ENCODE results near the gene PITPNM3.
"Not testable (repeated sequence)": the region's sequence is repeated elsewhere in the genome, so short reads cannot be mapped to it uniquely, and the experiment has no call there.

PITPNM3 gene

DNA sequence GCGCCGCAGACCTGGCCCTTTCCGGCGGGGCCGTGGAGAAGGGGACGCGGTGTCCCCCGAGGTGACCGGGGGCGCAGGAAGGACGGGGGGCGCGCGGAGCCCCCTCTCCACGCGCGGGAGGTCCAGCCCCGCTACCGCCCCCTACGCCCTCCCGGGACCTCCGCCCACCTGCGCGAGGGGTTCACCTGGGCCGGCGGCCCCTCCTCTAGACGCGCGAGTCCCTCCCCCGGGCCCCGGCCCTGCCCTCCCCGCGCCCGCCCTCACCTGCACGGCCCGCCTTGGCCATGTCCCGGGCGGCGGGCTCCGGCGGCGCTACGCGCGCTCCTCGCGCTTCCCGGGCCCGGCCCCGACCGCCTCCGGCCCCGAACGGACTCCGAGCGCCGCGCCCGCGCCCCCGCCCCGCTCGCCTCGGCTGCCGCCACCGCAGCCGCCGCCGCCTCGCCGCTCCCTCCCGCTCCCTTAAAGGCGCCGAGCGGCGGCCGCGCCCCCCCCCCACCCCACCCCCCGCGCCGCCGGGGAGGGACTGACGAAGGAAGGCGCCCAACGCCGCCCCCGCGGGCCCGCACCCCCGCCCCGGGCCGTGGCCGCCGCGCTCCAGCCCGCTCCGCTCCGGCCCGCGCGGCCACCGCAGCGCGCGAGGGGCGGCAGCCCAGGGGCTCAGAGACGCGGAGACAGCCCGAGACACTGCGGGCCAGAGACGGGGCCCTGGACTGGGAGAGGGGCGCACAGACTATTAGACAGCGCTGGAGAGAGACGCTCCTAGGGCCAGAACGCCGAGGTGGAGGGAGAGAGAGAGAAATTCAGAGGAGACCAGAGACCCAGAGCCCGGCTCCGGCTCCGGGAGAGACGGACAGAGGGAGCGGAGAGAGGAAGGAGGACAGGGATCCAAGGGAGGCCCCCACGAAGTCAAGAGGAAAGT is at the start of gene PITPNM3:
TSS of gene PITPNM3 (minus strand) at position 435 of the 919 bp plus-strand sequence. CDS start at position 286, 149 bp downstream.
- DNase-seq (ENCODE audit: low read depth, low spot score): peak; percentile 33

DNA sequence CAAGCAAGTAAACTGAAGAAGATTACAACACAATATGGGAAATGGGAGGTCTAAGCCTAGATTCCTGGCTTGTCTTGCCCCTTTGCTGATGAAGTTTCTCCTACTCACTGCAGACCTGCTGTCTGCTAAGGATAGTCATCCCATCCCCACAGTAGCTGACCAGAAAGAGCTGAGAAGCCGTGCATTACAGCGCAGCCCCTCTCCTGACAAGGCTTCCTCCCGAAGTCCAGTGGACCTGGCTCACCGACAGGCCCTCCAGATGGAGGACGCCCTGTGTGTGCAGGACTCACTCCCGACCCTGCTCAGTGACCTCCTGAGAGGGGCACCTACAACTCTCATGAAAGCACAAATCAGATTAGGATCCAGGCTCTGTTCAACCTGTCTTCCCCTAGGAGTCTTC is 48.8 kb upstream of the PITPNM3 start:
- no peak for DNase-seq (ENCODE audit: low read depth, low spot score)

DNA sequence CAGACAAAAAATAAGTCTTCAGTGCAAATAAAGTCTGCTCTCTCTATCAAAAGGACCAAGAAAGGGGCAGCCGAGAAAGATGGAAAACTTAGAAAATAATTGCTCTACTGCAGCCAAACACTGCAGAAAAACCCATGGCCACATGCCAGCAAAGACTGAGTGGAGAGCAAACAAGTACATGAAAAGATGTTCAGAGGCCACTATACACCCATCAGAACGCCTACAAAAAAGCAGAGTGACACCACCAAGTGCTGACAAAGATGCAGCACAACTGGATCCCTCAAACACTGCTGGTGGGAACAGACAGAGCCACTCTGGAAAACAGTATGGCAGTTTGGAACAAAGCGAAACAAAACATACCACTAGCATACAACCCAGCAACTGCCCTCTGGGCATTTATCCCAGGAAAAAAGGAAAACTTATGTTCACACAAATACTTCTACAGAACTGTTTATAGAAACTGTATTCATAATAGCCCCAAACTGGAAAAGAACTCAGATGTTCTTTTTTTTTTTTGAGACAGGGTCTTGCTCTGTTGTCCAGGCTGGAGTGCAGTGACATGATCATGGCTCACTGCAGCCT is 47.5 kb upstream of the PITPNM3 start:
- DNase-seq (ENCODE audit: low read depth, low spot score): no peak

DNA sequence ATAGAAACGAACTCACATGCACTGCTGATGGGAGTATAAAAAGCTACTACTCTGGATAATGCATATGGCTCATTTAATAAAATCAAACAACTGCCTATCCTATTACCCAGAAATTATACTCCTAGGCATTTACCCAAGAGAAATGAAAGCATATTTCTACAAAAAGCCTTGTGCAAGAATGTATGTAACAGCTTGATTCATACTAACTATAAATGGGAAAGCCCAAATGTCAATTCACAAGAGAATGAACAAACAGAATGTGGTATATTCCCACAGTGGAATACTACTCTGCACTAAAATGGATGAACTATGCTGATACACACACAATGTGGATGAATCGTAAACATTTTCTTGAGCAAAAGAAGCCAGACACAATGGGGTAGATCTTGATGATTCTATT is 45.8 kb upstream of the PITPNM3 start:
- no peak for DNase-seq (ENCODE audit: low read depth, low spot score)

DNA sequence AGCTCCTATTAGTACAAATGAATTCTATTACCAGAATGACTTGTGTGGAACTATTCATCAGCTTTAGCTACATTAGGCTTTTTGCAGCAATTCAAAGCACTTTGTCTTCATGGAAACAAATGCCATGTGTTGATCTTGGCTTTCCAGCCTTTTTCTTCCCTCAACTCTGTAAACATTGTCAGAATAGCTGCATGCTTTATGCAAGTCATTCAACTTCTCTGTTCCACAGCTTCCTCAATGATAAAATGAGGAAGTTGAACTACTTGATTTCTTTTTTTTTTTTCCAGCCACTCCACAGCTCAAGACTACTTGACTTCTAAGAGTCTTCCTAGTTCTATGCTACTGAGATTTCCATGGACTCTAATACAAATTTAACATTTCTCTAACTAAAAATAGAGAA is 43.0 kb upstream of the PITPNM3 start:
- DNase-seq (ENCODE audit: low read depth, low spot score): no peak

DNA sequence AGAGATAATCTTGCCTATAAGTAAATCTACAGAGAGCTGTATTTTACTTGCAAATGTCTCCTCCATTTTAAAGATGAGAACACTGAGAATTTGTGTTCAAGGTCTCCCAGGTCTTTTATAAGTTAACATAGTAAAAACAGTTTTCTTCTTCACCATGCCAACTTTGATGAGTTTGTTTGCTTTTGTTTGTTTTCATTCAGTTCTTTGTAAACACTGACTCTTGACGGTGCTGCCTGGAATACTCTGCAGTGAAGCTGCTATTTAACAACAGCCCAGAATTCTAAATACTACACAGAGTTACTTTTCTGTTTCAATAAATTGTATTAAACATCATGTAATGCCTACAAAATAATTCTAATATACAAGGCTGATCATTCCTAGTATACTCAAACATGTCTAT is 41.4 kb upstream of the PITPNM3 start:
- no peak for DNase-seq (ENCODE audit: low read depth, low spot score)

DNA sequence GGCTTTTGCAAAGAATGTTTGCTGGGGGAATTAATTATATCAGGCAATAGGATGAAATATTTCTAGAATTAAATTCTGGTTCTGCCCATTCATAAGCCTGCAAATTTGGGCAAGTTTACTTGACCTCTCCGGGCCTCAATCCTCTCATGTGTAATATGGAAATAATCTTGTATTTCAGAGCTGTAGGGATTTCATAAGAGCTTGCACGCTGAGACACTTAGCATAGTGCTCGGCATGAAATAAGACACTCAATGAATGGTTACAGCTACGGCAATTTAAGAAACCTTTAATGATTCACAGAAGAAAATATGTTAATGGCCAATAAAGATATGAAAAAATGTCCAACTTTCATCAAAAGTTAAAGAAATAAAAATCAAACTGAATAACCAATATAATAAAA is 40.6 kb upstream of the PITPNM3 start:
- DNase-seq (ENCODE audit: low read depth, low spot score): no peak

DNA sequence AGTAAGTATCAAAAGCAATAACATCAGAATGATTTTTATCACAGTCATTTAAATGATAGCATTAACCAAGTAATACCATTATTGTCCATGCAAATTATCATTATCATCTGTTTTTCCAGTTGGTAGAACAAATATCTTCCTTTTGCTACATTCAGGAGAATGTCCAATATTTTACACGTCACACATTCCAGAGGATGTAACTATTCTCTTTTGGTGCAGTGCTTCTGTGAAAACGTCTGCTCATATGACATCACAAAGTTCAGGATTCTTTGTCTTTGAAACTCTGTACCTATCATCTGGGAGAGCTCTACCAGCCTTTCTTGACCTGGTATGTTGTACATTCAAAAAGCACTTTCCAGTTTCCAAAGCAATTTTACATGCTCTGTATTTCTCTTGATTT is 40.2 kb upstream of the PITPNM3 start:
- no peak for DNase-seq (ENCODE audit: low read depth, low spot score)

DNA sequence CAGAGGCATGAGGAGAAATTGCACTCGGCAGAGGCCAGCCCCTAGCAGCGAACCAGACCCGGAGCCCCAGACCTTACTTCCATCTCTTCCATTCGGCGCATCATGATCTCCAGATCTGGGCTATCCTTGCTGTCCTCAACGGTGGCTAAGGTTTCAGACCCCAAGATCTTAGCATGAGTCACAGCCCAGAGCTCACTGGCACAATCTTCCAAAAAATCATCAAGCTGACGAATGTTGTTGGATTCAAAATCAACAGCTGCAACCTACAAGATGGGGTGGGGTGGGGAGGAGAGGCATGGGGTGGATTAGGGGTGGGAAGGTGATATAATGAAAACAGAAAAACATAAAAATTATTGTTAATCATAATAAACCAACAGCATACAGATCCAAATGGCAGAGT is 39.7 kb upstream of the PITPNM3 start:
- DNase-seq (ENCODE audit: low read depth, low spot score): no peak

DNA sequence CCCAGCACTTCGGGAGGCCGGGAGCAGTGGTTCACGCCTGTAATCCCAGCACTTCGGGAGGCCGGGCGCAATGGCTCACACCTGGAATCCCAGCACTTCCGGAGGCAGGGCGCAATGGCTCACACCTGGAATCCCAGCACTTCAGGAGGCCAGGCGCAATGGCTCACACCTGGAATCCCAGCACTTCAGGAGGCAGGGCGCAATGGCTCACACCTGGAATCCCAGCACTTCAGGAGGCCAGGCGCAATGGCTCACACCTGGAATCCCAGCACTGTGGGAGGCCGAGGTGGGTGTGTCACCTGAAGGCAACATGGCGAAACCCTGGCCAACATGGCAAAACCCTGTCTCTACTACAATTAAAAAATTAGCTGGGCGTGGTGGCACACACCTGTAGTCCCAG is 37.0 kb upstream of the PITPNM3 start:
- DNase-seq (ENCODE audit: low read depth, low spot score): not testable (repeated sequence)

DNA sequence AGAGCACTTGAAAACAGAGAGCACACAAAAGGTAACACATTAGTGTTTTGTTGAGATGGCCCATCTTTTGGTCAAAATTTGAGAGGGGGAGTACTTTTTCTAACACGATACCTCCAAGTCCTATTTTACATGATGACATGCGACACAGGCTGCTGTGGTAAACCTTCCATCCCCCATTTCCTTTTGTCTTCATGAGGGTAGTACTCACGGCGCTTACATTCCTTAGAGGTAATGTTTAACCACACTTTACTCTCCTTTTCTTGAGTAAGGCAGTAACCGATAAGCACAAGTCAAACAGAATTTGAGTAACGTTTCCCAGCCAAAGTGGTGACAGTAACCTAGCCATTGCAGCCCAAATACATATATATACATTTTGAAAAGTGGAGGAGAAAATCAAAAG is 35.8 kb upstream of the PITPNM3 start:
- DNase-seq (ENCODE audit: low read depth, low spot score): no peak

DNA sequence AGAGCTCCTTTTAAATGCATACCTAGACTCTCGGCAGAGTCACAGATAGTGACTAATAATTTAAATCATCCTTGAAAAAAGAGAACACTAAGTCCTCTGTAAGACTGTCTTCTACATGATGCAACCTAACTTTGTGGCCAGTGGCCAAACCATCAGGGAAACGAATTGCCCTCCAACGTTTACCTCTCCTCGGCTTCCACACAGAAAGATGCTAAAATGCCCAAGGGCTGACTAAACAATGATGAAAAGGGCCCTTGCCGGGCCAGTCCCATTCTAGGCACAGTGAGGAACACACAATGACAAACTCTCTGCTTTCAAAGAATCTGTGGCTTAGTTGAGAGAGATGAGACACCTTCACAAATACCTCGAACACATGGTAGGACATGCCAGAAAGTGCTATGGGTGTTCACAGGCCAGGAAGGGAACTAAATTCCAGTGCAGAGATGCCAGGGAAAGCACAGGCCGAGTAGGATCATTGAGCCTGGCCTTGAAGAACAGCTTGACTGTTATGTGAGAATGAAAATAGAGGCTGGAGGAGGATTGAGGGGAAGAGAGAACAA is 35.3 kb upstream of the PITPNM3 start:
- no peak for DNase-seq (ENCODE audit: low read depth, low spot score)

DNA sequence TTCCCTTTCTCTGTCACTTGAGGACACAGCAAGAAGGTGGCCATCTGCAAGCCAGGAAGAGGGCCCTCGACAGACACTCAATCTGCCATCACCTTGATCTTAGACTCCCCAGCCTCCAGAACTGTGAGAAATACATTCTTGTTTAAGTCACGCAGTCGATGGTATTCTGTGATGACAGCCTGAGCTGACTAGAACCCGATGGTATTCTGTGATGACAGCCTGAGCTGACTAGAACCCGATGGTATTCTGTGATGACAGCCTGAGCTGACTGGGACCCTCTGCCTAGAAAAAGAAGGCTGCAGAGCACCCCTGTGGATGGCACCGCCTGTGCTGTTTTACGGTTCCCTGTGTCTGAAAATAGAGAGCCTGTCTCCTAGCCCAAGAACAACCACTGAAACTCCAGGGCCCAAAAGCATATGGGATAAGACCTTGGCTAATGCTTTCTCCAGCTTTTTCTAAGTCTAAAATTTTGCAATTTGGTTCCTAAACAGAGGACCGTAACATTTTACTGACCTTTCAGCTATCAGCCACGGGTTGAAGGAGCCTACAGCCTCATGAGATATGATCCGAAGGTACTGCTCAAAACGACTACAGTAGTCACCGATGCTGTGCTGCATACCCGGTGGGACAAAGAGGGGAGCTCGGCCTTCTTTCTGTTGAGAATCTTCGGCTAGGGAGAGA is 33.1 kb upstream of the PITPNM3 start:
- DNase-seq (ENCODE audit: low read depth, low spot score): no peak

DNA sequence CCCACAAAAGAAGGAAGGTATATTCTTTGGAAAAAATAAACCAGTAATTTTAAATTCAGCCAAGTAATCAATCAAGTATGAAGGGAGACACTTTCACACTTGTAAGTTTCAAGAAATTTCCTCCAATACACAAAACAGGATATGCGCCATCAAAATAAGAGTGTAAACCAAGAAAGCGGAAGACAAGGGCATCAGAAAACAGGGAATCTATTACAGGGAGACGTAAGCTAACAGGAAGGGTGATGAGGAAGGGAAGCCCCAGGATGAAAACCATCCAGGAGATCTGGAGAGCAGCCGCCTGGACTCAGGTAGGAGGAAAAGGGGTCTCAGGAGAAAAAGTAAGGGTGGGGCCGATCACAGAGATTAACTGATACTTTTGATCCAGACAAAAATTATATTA is 31.8 kb upstream of the PITPNM3 start:
- no peak for DNase-seq (ENCODE audit: low read depth, low spot score)

DNA sequence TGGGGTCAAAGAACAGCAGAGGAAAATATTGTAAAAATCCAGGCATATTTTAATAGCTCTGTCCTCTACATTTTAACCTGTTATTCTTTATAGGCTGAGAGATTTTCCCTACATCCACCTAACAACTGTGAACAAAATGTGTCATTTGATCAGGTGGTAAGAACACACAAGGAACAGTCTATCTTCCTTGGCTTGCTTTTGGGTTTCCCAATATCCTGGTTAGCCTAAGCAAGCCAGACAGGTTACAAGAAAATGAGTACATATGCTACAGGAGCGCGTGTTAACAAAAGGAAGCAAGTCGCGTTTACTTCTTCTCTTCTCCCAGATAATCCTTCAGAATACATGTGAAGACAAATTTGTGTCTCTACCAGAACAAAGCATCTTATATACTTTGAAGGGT is 31.0 kb upstream of the PITPNM3 start:
- no peak for DNase-seq (ENCODE audit: low read depth, low spot score)

DNA sequence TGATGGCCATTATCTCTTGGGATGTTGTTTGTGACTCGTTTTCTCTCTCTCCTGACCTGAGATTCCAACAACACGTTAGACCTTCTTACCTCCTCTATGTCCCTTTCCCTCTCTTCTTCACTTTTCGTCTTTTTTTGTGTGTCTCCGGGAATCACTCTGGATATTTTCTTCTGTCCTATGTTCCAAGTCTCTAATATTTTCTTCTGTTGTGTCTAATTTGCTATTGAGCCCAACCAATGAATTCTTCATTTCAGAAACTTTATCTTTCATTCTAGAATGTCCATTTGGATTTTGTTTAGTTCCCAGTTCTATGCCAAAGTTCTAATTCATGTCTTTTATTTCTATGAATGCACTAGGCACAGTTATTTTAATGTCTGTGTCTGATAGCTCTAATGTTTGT is 27.1 kb upstream of the PITPNM3 start:
- DNase-seq (ENCODE audit: low read depth, low spot score): no peak

DNA sequence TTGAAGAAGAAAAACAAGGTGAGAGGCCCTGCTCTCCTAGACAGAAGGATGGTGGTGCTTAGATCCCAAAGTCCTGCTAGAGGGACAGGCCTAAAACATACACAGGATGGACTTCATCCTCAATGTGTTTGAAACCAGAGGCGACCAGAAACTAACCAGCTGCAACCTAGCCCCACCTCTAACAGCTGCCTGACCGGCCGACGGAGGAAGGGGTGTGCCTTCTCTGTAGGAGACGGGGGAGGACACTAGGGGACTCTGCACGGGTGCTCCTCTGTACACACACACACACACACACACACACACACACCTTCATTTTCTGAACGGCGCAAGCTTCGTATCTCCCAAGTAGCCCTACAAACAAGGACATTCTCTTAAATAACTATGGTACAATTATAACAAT is 24.3 kb upstream of the PITPNM3 start:
- no peak for DNase-seq (ENCODE audit: low read depth, low spot score)

DNA sequence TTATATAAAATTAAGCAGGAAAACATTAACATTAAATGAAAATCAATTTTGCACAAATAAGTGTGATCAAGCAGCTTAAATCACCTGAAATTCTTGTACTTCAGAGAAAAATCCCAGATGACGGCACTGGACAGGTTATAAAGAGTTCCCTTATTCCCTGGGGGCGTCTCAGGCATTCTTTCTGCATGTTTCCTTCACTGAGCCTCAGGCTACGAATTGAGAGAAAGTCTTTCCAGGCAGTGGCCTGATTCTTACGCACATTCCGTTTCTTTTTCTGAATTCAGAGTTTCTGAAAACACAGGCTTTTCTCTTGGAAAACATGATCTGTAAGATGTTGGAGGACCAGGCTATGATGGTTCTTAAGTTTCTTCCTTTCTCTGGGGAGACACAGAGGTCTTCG is 22.1 kb upstream of the PITPNM3 start:
- DNase-seq (ENCODE audit: low read depth, low spot score): peak; percentile 70

DNA sequence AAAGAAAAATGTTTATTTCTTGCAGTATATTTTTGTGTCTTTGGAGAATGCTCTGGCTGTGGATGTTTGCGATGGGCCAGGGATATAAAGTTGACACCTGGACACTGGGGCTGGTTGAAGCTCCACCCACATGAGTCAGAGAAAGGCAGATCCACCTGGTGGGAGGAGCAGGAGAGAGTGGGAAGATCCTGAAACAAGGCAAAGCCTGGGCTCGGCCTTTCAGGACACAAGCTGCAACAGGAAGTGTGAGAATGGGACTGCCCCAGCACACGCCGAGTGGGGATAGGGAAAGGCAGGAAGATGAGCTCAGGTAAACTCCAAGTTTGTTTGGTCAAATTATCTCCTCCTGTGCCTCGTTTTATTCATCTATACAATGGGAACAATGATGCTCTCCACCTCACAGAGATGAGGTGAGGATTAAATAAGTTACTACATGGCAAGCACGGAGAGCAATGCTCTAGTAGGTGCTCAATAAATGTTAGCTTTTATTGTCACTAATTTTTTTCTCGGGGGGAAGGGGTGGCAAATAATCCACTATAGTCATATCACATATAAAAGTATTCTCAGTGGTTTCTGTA is 21.4 kb upstream of the PITPNM3 start:
- peak; percentile 65 for DNase-seq (ENCODE audit: low read depth, low spot score)

DNA sequence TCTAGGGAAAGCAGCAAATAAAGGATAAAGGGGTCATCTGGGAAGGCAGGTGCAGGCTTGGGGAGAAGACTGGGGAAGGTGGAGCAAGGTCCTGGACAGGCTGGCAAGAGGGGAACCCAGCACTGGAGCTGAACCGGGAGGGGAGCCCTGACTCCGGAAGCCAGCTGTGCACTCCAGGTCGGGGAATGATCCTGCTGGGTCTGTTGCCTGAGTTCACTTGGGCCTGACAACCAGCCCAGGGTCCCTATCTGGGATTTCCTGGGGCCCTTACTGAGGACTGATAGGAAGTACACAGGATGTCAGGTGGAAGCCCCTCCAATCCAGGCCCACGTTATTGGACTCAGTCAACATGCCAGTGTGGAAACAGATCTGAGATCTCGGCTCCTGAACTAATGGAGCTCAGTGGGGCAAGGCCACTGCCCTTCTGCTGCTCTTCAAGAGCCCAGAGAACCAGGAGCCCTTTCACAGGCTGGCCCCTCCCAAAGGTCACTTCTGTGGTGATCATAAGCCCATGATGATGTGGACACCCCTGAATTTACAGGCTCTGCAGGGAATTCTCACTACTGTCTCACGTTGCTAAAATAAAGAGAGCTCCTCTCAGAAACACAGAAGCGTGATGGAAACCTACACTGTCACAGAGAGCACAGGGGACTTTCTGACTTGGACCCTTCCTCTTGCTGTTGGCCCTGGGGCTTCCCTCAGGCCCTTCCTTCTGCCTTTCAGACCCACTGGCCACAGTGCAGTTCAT is 19.9 kb upstream of the PITPNM3 start:
- DNase-seq (ENCODE audit: low read depth, low spot score): no peak

DNA sequence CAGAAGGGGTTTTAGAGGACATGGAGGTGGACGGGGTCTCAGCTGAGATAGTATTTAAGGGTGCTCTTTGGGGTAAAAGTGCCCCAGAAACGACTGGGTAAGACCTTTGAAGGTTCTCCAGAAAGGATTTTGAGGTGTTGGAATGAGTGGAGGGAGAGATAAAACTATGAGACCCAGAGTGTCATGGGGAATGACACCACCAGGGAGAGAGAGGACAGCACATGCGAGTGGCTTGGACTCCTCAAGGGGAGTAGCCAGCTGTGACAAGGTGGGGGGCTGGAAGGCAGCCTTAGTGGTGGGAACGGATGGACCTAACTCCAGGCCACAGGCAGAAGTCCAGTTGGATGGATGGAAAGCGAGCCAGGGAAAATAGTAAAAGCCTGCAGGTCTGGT is 19.2 kb upstream of the PITPNM3 start:
- DNase-seq (ENCODE audit: low read depth, low spot score): no peak
